GM20431 (cell line): Measurements from ENCODE around the gene GLB1L.
"Not testable (repeated sequence)": the region's sequence is repeated elsewhere in the genome, so short reads cannot be mapped to it uniquely, and the experiment has no call there.

Experiments
- in situ Hi-C: fragments of 300-500 bp; cut with MseI, MboI; formaldehyde crosslinking; loops from one replicate; pipeline ENCODE4 v1.15.0; 2020; ENCODE audit warnings: low sequenced_read_pairs; ENCODE audit not compliant: unreplicated experiment

The GLB1L gene

GRCh38 chr2:219209236-219210195 is 35.7 kb downstream of the GLB1L start:
- in situ Hi-C loops, result no loop called here

- in situ Hi-C loops, result no loop called here
These were observed 37.1 kb downstream of the GLB1L start for GRCh38 chr2:219207884-219208740.

GRCh38 chr2:219207134-219207883 is 37.9 kb downstream of the GLB1L start:
- in situ Hi-C loops, result no loop called here

- in situ Hi-C loops, result no loop called here
These were observed 38.7 kb downstream of the GLB1L start, which contains the start of gene ZFAND2B for GRCh38 chr2:219206328-219207133. ZFAND2B (plus strand) TSS chr2:219206782; CDS start chr2:219206988, 206 bp downstream.

- in situ Hi-C loops, result no loop called here
These were observed 39.3 kb downstream of the GLB1L start for GRCh38 chr2:219205981-219206327.

GRCh38 chr2:219205165-219205538 is 40.1 kb downstream of the GLB1L start:
- in situ Hi-C loops, result no loop called here

- in situ Hi-C loops, result no loop called here
These were observed 40.6 kb downstream of the GLB1L start for GRCh38 chr2:219204425-219205164.

- in situ Hi-C loops, result not testable (repeated sequence)
These were observed 43.9 kb downstream of the GLB1L start for GRCh38 chr2:219201331-219201730.

GRCh38 chr2:219200502-219201326 is 44.5 kb downstream of the GLB1L start:
- in situ Hi-C loops, result not testable (repeated sequence)

- in situ Hi-C loops, result no loop called here
These were observed 45.6 kb downstream of the GLB1L start for GRCh38 chr2:219199470-219200211.

- in situ Hi-C loops, result no loop called here
These were observed 46.3 kb downstream of the GLB1L start for GRCh38 chr2:219198974-219199373.

GRCh38 chr2:219197388-219197787 is 47.9 kb downstream of the GLB1L start:
- in situ Hi-C loops, result no loop called here

- in situ Hi-C loops, result no loop called here
These were observed 58.3 kb downstream of the GLB1L start for GRCh38 chr2:219186754-219187456.
